Cardiac muscle cell (in vitro differentiated cells and primary cell): ENCODE data around the gene FBXL17. TPM values are rescaled to one million over a fixed set of nuclear protein-coding genes. Genes with fewer than 3 reads are reported as not detected.

Experiments
- DNase-seq, 2 donors: peaks; one replicate each; pipeline versions ENCODE4 v3.0.0 to v3.0.0-alpha.2; 2010 to 2017; ENCODE audit warnings: low read depth in 1 of 2, low spot score in 1 of 2
- H3K27ac ChIP-seq: fragments of 200-600 bp; sonication (generic); 2 replicates; pipeline ENCODE4 v1.5.1; 2016
- H3K27me3 ChIP-seq: fragments of 200-600 bp; sonication (generic); 2 replicates; pipeline ENCODE4 v1.6.0; 2016; ENCODE audit warnings: control low read depth
- H3K36me3 ChIP-seq: fragments of 200-600 bp; sonication (generic); 2 replicates; pipeline ENCODE4 v1.5.1; 2016; ENCODE audit warnings: control low read depth
- H3K4me1 ChIP-seq: fragments of 200-600 bp; sonication (generic); 2 replicates; pipeline ENCODE4 v1.8.1; 2017; ENCODE audit warnings: low read depth, mild to moderate bottlenecking, mixed run types
- H3K4me3 ChIP-seq: fragments of 200-600 bp; sonication (generic); 2 replicates; pipeline ENCODE4 v1.5.1; 2016; ENCODE audit warnings: mild to moderate bottlenecking
- H3K9me3 ChIP-seq: fragments of 200-600 bp; sonication (generic); 2 replicates; pipeline ENCODE4 v1.5.1; 2017; ENCODE audit warnings: low read depth, mild to moderate bottlenecking, control low read depth
- CTCF ChIP-seq: IDR thresholded peaks from 2 replicates; pipeline ENCODE4 v1.5.1; 2012; ENCODE audit warnings: low read depth, mild to moderate bottlenecking, low read length
- polyA plus RNA-seq: library from polyadenylated mRNA; unstranded; fragments of >200 nt; fragmentation: Nextera tagmentation; extraction: Ambion mirVana; gene quantifications from 2 replicates; pipeline ENCODE4 v1.2.1, GENCODE V29; 2016
- total RNA-seq: library from RNA; depleted of rRNA; stranded (reverse); fragments of >200 nt; gene quantifications from 2 replicates; pipeline ENCODE4 v1.2.3, GENCODE V29; 2016

The FBXL17 gene
- total and polyA plus RNA-seq, 2 experiments from 2014 or later: 18.3 to 22.9 TPM

GRCh38 chr5:108141676-108142075, 240.2 kb downstream of the FBXL17 start:
- Histone ChIP-seq H3K36me3 (no peaks in the 10 kb centered on the region), H3K27me3 (no peaks in the 10 kb centered on the region), H3K4me1 (peaks cover 2% of the 10 kb centered on the region), H3K27ac (no peak overlapping the region), H3K9me3 (no peaks in the 10 kb centered on the region), H3K4me3 (no peak overlapping the region)
- DNase-seq: no peak
- TF ChIP-seq CTCF: no peak

GRCh38 chr5:108136493-108136892, 245.4 kb downstream of the FBXL17 start:
- TF ChIP-seq CTCF: no peak
- Histone ChIP-seq H3K27ac (no peak overlapping the region), H3K36me3 (no peaks in the 10 kb centered on the region), H3K27me3 (no peaks in the 10 kb centered on the region), H3K9me3 (no peaks in the 10 kb centered on the region), H3K4me3 (no peak overlapping the region), H3K4me1 (peaks cover 2% of the 10 kb centered on the region)
- DNase-seq: no peak

GRCh38 chr5:108129129-108129528, 252.8 kb downstream of the FBXL17 start:
- no peak overlapping the region for H3K4me3 ChIP-seq
- DNase-seq: no peak
- TF ChIP-seq CTCF: no peak
- no peaks in the 10 kb centered on the region for H3K36me3 ChIP-seq
- H3K4me1 ChIP-seq: no peaks in the 10 kb centered on the region
- no peak overlapping the region for H3K27ac ChIP-seq
- H3K9me3 ChIP-seq: no peaks in the 10 kb centered on the region
- no peaks in the 10 kb centered on the region for H3K27me3 ChIP-seq

- no peak for TF ChIP-seq CTCF
- Histone ChIP-seq H3K4me1 (no peaks in the 10 kb centered on the region), H3K27me3 (no peaks in the 10 kb centered on the region), H3K4me3 (no peak overlapping the region), H3K9me3 (no peaks in the 10 kb centered on the region), H3K27ac (no peak overlapping the region), H3K36me3 (no peaks in the 10 kb centered on the region)
- no peak for DNase-seq
Measured at GRCh38 chr5:108125771-108126511, 256.0 kb downstream of the FBXL17 start.

GRCh38 chr5:108124596-108124995, 257.3 kb downstream of the FBXL17 start:
- DNase-seq: no peak
- Histone ChIP-seq H3K4me3 (no peak overlapping the region), H3K9me3 (no peaks in the 10 kb centered on the region), H3K36me3 (no peaks in the 10 kb centered on the region), H3K27me3 (no peaks in the 10 kb centered on the region), H3K27ac (no peak overlapping the region), H3K4me1 (no peaks in the 10 kb centered on the region)
- no peak for TF ChIP-seq CTCF
